HepG2 (cell line): ENCODE measurements around the gene IPO5. TPM values are rescaled to one million over a fixed set of nuclear protein-coding genes. Genes with fewer than 3 reads are reported as not detected.
A peak's percentile ranks its signal among the peaks of the same experiment; 100 is the strongest.

Source experiments
- ATAC-seq: fragments of 200-7000 bp; cut with Tn5 transposase; 3 replicates; pipeline ENCODE4 v1.9.1; 2020; ENCODE audit warnings: mild to moderate bottlenecking, moderate library complexity
- BruUV-seq: library from RNA; stranded (reverse); fragments of 400-500 nt; replicated peaks from 2 replicates; lab custom pipeline; 2021; lab: Mats Ljungman, UMichigan
- CTCF ChIA-PET: fragments of 300-600 bp; formaldehyde crosslinking; extraction: SDS; loops from one replicate; lab custom pipeline; 2021; ENCODE audit warnings: low total read pairs, inconsistent platforms, low intra/inter-chr PET ratio; lab: Yijun Ruan, JAX
- POLR2A ChIA-PET: fragments of 350-600 bp; sonication (Branson Sonifier 250); formaldehyde crosslinking; loops from one replicate; lab custom pipeline; 2020; ENCODE audit warnings: antibody characterized with exemption, inconsistent platforms; lab: Yijun Ruan, JAX
- DNase-seq: peaks from one replicate; pipeline ENCODE4 v3.0.0-alpha.2; 2015; ENCODE audit warnings: low spot score
- FAIRE-seq: peaks from 3 replicates; lab custom pipeline; 2011; peaks lifted over from hg19 to GRCh38; lab: Jason Lieb, UNC
- H2AFZ ChIP-seq: one replicate; pipeline ENCODE4 v1.6.1; 2011; ENCODE audit warnings: low read length, inconsistent platforms
- H3K27ac ChIP-seq: fragments of 300-600 bp; 3 replicates; pipeline ENCODE4 v1.8.0; 2011; ENCODE audit warnings: mixed run types, mild to moderate bottlenecking, mixed read lengths, low read length, inconsistent platforms; ENCODE audit not compliant: insufficient read depth; ENCODE audit errors: extremely low read length
- H3K27me3 ChIP-seq, 2 experiments: fragments of 200-600 bp in 1 of 2; 2 replicates in 1 of 2; 3 replicates in 1 of 2; pipeline versions ENCODE4 v1.6.0 to v1.8.0; 2011; ENCODE audit warnings: low read length in 2 of 2, mild to moderate bottlenecking in 2 of 2, moderate library complexity in 2 of 2, inconsistent platforms in 1 of 2; ENCODE audit not compliant: insufficient read depth in 2 of 2, control insufficient read depth in 1 of 2
- H3K36me3 ChIP-seq, 2 experiments: fragments of 200-600 bp in 1 of 2; replicated peaks in 1 of 2; 2 replicates in 1 of 2; 3 replicates in 1 of 2; pipeline versions ENCODE4 v1.5.1 to v1.8.0; 2011; ENCODE audit warnings: low read length in 2 of 2, inconsistent platforms in 1 of 2; ENCODE audit not compliant: insufficient read depth in 2 of 2, control insufficient read depth in 1 of 2
- H3K4me1 ChIP-seq: 2 replicates; pipeline ENCODE4 v1.5.1; 2012; ENCODE audit warnings: low read length, inconsistent platforms; ENCODE audit not compliant: insufficient read depth
- H3K4me2 ChIP-seq: 2 replicates; pipeline ENCODE4 v1.6.0; 2011; ENCODE audit warnings: low read depth, low read length, inconsistent platforms
- H3K4me3 ChIP-seq, 3 experiments: fragments of 200-600 bp in 1 of 3; sonication (generic), shearing (Covaris generic) in 1 of 3; replicated peaks in 1 of 3; 2 replicates each; pipeline ENCODE4 v1.5.1; 2011 to 2016; ENCODE audit warnings: low read length in 3 of 3, inconsistent platforms in 2 of 3, low read depth in 2 of 3, mild to moderate bottlenecking in 2 of 3, control low read depth in 1 of 3, mixed read lengths in 1 of 3; ENCODE audit not compliant: insufficient read depth in 1 of 3
- H3K79me2 ChIP-seq: one replicate; pipeline ENCODE4 v1.6.1; 2011; ENCODE audit warnings: low read length, inconsistent platforms; ENCODE audit not compliant: insufficient read depth
- H3K9ac ChIP-seq: 2 replicates; pipeline ENCODE4 v1.6.0; 2011; ENCODE audit warnings: mild to moderate bottlenecking, low read depth, low read length, inconsistent platforms; ENCODE audit not compliant: insufficient read depth
- H3K9me3 ChIP-seq: 2 replicates; pipeline ENCODE4 v1.5.1; 2012; ENCODE audit warnings: mild to moderate bottlenecking, low read length
- H4K20me1 ChIP-seq: 2 replicates; pipeline ENCODE4 v1.6.0; 2011; ENCODE audit warnings: inconsistent platforms, mild to moderate bottlenecking, low read length, moderate library complexity; ENCODE audit not compliant: insufficient read depth
- CTCF ChIP-seq: sonication (generic); formaldehyde crosslinking; IDR thresholded peaks from 2 replicates; pipeline ENCODE4 v1.5.0; 2020; ENCODE audit warnings: mild to moderate bottlenecking, missing genetic modification reagents, moderate library complexity
- MAX ChIP-seq: IDR thresholded peaks from 2 replicates; pipeline ENCODE4 v1.6.1; 2012; ENCODE audit warnings: inconsistent platforms
- SATB2 ChIP-seq: sonication (generic); formaldehyde crosslinking; IDR thresholded peaks from 2 replicates; pipeline ENCODE4 v1.5.0; 2020; ENCODE audit warnings: missing genetic modification reagents
- STAG1 ChIP-seq: sonication (generic); formaldehyde crosslinking; IDR thresholded peaks from 2 replicates; pipeline ENCODE4 v1.4.0; 2020; ENCODE audit warnings: missing genetic modification reagents
- ZNF563 ChIP-seq: sonication (generic); formaldehyde crosslinking; IDR thresholded peaks from 2 replicates; pipeline ENCODE4 v1.8.0; 2022; ENCODE audit warnings: mild to moderate bottlenecking, moderate library complexity, missing genetic modification reagents
- ZNF644 ChIP-seq: IDR thresholded peaks from 2 replicates; pipeline ENCODE4 v1.6.1; 2016; ENCODE audit warnings: low read depth
- WGBS: methylation state at CpG from one replicate; pipeline ENCODE4 v1.1.6; 2017; ENCODE audit warnings: low lambda C conversion rate; 5-methylcytosine and 5-hydroxymethylcytosine counted together
- in situ Hi-C: cut with HindIII; loops from 2 replicates; pipeline ENCODE4 v1.10.0; 2017; ENCODE audit warnings: low pct_unique_long_range_greater_than_20kb; ENCODE audit not compliant: extremely low pct_ligation_motif_present
- intact Hi-C: fragments of 100-400 bp; cut with micrococcal nuclease; formaldehyde crosslinking; loops from one replicate; pipeline ENCODE4 v1.10.0; 2022; ENCODE audit not compliant: unreplicated experiment
- polyA plus RNA-seq, 8 experiments: library from polyadenylated mRNA; depleted of rRNA in 3 of 8; stranded (reverse) in 7 of 8; unstranded in 1 of 8; fragments of >200 nt; fragmentation: Illumina TruSeq in 4 of 8; extraction: Trizol in 4 of 8; gene quantifications; 2 replicates each; pipeline versions ENCODE4 v1.2.1 to v1.2.3, GENCODE V29; 2011 to 2016; ENCODE audit warnings: low read depth in 4 of 8, missing spikeins in 1 of 8, mixed read lengths in 1 of 8; ENCODE audit not compliant: insufficient read depth in 1 of 8
- total RNA-seq, 5 experiments: library from RNA; depleted of rRNA; stranded (reverse); fragments of >200 nt; fragmentation: Illumina TruSeq; extraction: Trizol; gene quantifications; 2 replicates each; pipeline ENCODE4 v1.2.3, GENCODE V29; 2016; ENCODE audit warnings: low read depth in 1 of 5

Gene IPO5
- total and polyA plus RNA-seq, 2 of the 13 experiments (the other 11 are each of a cell fraction or from before 2014, with no cell fraction given), result 155 to 242 TPM

- no peak for TF ChIP-seq SATB2 (CRISPR knock-in tag)
- no peak for TF ChIP-seq MAX
Observed at GRCh38 chr13:97905517-97905916, 48.0 kb upstream of the IPO5 start (continued).

GRCh38 chr13:97911311-97912138 lies 42.0 kb upstream of the IPO5 start:
- no peaks in the 10 kb centered on the region; the same call in 1 of the 2 replicates for H3K9me3 ChIP-seq
- H3K36me3 ChIP-seq, result no peaks in the 10 kb centered on the region
- in situ Hi-C loops, result no loop called here
- TF ChIP-seq STAG1 (CRISPR knock-in tag) (peak; percentile 47), ZNF644 (peak; percentile 20; the same call in 1 of the 2 replicates), CTCF (peak; percentile 70), ZNF563 (no peak)
- no peak overlapping the region for H3K4me3 ChIP-seq
- no peak overlapping the region for H3K9ac ChIP-seq
- intact Hi-C loops, result loop anchor here (5.0 kb wide), 1 partner anchor 54 kb away; no protein-coding TSS in a partner anchor
- DNase-seq (peak; percentile 19), FAIRE-seq (peak; percentile 83), ATAC-seq (peak; percentile 83)
- POLR2A ChIA-PET, result no interaction called here
- CTCF ChIA-PET, result interaction anchor here (0.9 kb wide), 1 partner anchor 56 kb away, joined by 4 read pairs; no protein-coding TSS in a partner anchor
- WGBS, result 13% methylated on average over 7 of the region's 7 CpGs
- no peak overlapping the region for H3K27ac ChIP-seq
- H2AFZ ChIP-seq, result no peak overlapping the region
- H3K27me3 ChIP-seq, result no peaks in the 10 kb centered on the region; a peak in 1 of 5 replicates
- H4K20me1 ChIP-seq, result no peaks in the 10 kb centered on the region
- H3K79me2 ChIP-seq, result no peaks in the 10 kb centered on the region
- no peaks in the 10 kb centered on the region for H3K4me1 ChIP-seq
- no TSS peak for BruUV-seq
- no peak overlapping the region for H3K4me2 ChIP-seq
